Measurements from ENCODE around the gene E2F4. TPM values are rescaled to one million over a fixed set of nuclear protein-coding genes. Genes with fewer than 3 reads are reported as not detected.
A peak's percentile ranks its signal among the peaks of the same experiment; 100 is the strongest.

Gene E2F4
- total RNA-seq, 1 experiment from 2014 or later = 74.5 TPM

DNA sequence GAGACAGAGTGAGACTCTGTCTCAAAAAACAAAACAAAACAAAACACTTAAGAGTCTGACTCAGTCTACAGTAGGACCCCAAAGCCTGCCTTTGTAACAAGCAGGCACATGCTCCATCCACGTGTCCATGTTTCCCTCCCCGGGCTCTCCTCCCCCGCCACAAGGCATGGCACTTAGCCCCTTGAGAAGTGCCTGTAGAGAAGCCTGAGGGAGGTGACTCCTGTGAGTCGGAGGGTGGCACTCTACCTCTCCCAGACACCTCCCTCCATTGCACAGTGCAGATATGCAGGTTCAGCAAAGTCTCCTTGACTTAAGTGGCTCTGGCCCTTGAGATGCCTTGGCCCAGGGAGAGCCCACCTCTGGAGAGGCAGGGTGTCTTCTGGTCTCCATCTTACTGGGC is 48.6 kb downstream of the E2F4 start:
- Histone ChIP-seq H3K9me3 (ENCODE audit: control insufficient read depth, insufficient read depth, low read depth, low read length) (no peaks in the 10 kb centered on the region), H3K27me3 (ENCODE audit: control insufficient read depth, insufficient read depth, low read length) (no peaks in the 10 kb centered on the region), H3K4me3 (ENCODE audit: low read depth in 2 of 2, low read length in 2 of 2) (no peak overlapping the region), H3K27ac (ENCODE audit: low read length) (no peak overlapping the region), H3K36me3 (ENCODE audit: control insufficient read depth, insufficient read depth, low read length) (no peaks in the 10 kb centered on the region), H3K4me1 (ENCODE audit: control insufficient read depth, insufficient read depth, low read length) (peaks cover 5% of the 10 kb centered on the region; the same call in 1 of the 2 replicates)
- CTCF ChIA-PET = no interaction called here
- in situ Hi-C loops (cut with HindIII; ENCODE audit: low pct_unique_long_range_greater_than_20kb, low sequenced_read_pairs) = no loop called here
- BruUV-seq (replicated peaks) = no TSS peak
- intact Hi-C loops (cut with micrococcal nuclease; ENCODE audit: unreplicated experiment) = no loop called here
- ATAC-seq = no peak; the same call in 1 of the 2 replicates
- DNase-seq (ENCODE audit: low read depth, low spot score) = no peak
- TF ChIP-seq, protein P1, sequence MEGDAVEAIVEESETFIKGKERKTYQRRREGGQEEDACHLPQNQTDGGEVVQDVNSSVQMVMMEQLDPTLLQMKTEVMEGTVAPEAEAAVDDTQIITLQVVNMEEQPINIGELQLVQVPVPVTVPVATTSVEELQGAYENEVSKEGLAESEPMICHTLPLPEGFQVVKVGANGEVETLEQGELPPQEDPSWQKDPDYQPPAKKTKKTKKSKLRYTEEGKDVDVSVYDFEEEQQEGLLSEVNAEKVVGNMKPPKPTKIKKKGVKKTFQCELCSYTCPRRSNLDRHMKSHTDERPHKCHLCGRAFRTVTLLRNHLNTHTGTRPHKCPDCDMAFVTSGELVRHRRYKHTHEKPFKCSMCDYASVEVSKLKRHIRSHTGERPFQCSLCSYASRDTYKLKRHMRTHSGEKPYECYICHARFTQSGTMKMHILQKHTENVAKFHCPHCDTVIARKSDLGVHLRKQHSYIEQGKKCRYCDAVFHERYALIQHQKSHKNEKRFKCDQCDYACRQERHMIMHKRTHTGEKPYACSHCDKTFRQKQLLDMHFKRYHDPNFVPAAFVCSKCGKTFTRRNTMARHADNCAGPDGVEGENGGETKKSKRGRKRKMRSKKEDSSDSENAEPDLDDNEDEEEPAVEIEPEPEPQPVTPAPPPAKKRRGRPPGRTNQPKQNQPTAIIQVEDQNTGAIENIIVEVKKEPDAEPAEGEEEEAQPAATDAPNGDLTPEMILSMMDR (IDR thresholded peaks at IDR 0.05) = no peak
- TF ChIP-seq REST (IDR thresholded peaks at IDR 0.05; ENCODE audit: insufficient read depth in 1 of 2, low read depth in 2 of 2, low read length in 1 of 2) (no peak), SIN3A (IDR thresholded peaks at IDR 0.05; ENCODE audit: borderline replicate concordance, insufficient read depth, low read depth, low read length) (no peak)
- POLR2A ChIA-PET = no interaction called here

GRCh38 chr16:67241008-67241900 is 49.3 kb downstream of the E2F4 start:
- H3K4me3 ChIP-seq (ENCODE audit: low read depth in 2 of 2, low read length in 2 of 2) = no peak overlapping the region
- H3K4me1 ChIP-seq (ENCODE audit: control insufficient read depth, insufficient read depth, low read length) = peaks cover 5% of the 10 kb centered on the region; the same call in 1 of the 2 replicates
- CTCF ChIA-PET = no interaction called here
- H3K36me3 ChIP-seq (ENCODE audit: control insufficient read depth, insufficient read depth, low read length) = no peaks in the 10 kb centered on the region
- BruUV-seq (replicated peaks) = no TSS peak
- no peaks in the 10 kb centered on the region for H3K9me3 ChIP-seq (ENCODE audit: control insufficient read depth, insufficient read depth, low read depth, low read length)
- POLR2A ChIA-PET = no interaction called here
- no peaks in the 10 kb centered on the region for H3K27me3 ChIP-seq (ENCODE audit: control insufficient read depth, insufficient read depth, low read length)
- TF ChIP-seq REST (IDR thresholded peaks at IDR 0.05; ENCODE audit: insufficient read depth in 1 of 2, low read depth in 2 of 2, low read length in 1 of 2) (no peak), POLR2AphosphoS5 (IDR thresholded peaks at IDR 0.05; ENCODE audit: low read depth, low read length) (no peak), SIN3A (IDR thresholded peaks at IDR 0.05; ENCODE audit: borderline replicate concordance, insufficient read depth, low read depth, low read length) (no peak), TCF7L2 (IDR thresholded peaks at IDR 0.05; ENCODE audit: low read depth, low read length) (no peak)
- TF ChIP-seq, protein P1 (IDR thresholded peaks at IDR 0.05) = no peak
- ATAC-seq (peak; percentile 22; the same call in 1 of the 2 replicates), DNase-seq (ENCODE audit: low read depth, low spot score) (no peak)
- in situ Hi-C loops (cut with HindIII; ENCODE audit: low pct_unique_long_range_greater_than_20kb, low sequenced_read_pairs) = no loop called here
- H3K27ac ChIP-seq (ENCODE audit: low read length) = peak overlapping the region; percentile 63
- intact Hi-C loops (cut with micrococcal nuclease; ENCODE audit: unreplicated experiment) = no loop called here

Measured in Panc1 (cell line).